ENCODE data around the gene OR9G1. TPM values are rescaled to one million over a fixed set of nuclear protein-coding genes. Genes with fewer than 3 reads are reported as not detected.
"Not testable (repeated sequence)": the region's sequence is repeated elsewhere in the genome, so short reads cannot be mapped to it uniquely, and the experiment has no call there.

OR9G1 gene
- total RNA-seq: not detected in 3 replicates

- TF ChIP-seq, protein P1, sequence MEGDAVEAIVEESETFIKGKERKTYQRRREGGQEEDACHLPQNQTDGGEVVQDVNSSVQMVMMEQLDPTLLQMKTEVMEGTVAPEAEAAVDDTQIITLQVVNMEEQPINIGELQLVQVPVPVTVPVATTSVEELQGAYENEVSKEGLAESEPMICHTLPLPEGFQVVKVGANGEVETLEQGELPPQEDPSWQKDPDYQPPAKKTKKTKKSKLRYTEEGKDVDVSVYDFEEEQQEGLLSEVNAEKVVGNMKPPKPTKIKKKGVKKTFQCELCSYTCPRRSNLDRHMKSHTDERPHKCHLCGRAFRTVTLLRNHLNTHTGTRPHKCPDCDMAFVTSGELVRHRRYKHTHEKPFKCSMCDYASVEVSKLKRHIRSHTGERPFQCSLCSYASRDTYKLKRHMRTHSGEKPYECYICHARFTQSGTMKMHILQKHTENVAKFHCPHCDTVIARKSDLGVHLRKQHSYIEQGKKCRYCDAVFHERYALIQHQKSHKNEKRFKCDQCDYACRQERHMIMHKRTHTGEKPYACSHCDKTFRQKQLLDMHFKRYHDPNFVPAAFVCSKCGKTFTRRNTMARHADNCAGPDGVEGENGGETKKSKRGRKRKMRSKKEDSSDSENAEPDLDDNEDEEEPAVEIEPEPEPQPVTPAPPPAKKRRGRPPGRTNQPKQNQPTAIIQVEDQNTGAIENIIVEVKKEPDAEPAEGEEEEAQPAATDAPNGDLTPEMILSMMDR (IDR thresholded peaks at IDR 0.05; ENCODE audit: unreplicated experiment): no peak
- Mint-ChIP-seq H3K9me3 (no peaks in the 10 kb centered on the region), H3K36me3 (no peaks in the 10 kb centered on the region), H3K27me3 (ENCODE audit: low read depth) (peaks cover 2% of the 10 kb centered on the region), H3K27ac (no peak within 1 kb of the TSS), H3K4me3 (no peak within 1 kb of the TSS), H3K4me1 (no peaks in the 10 kb centered on the region)
- no peak for DNase-seq (ENCODE audit: low spot score in 2 of 2, unreplicated experiment in 2 of 2)
Measured at GRCh38 chr11:56698795-56699194, at the start of gene OR9G1. Gene OR9G1, plus strand, starts transcription at chr11:56699095. Its CDS starts 1,293 bp downstream, at chr11:56700388.

GRCh38 chr11:56659755-56660154 is 39.1 kb upstream of the OR9G1 start:
- Mint-ChIP-seq H3K27me3 (ENCODE audit: low read depth) (no peaks in the 10 kb centered on the region), H3K9me3 (peaks cover 5% of the 10 kb centered on the region), H3K4me1 (no peaks in the 10 kb centered on the region), H3K36me3 (no peaks in the 10 kb centered on the region), H3K4me3 (no peak overlapping the region), H3K27ac (no peak overlapping the region)
- no peak for DNase-seq (ENCODE audit: low spot score in 2 of 2, unreplicated experiment in 2 of 2)
- TF ChIP-seq, protein P1 (IDR thresholded peaks at IDR 0.05; ENCODE audit: unreplicated experiment): no peak

DNA sequence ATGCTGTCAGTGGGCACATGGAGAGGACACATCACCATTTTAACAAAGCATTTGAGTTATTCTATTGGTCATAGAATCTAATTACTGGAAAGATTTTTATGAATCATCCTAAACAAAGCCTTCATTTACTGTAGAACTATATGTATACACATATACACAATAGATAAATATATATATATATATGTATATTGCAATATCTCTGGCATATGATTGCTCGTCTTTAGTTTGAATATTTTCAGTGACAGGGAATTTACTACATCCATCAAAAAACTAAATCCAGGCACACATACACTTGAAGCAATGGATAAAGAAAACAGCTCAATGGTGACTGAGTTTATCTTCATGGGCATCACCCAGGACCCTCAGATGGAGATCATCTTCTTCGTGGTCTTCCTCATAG is 35.5 kb upstream of the OR9G1 start, which contains the start of gene OR5AR1:
Gene OR5AR1, plus strand, starts transcription at position 301 of the 400 bp plus-strand sequence. Its CDS starts 0 bp downstream, at position 301.
- Mint-ChIP-seq H3K4me1 (no peaks in the 10 kb centered on the region), H3K36me3 (no peaks in the 10 kb centered on the region), H3K9me3 (no peaks in the 10 kb centered on the region), H3K4me3 (no peak within 1 kb of the TSS), H3K27ac (no peak within 1 kb of the TSS), H3K27me3 (ENCODE audit: low read depth) (no peaks in the 10 kb centered on the region)
- no peak for DNase-seq (ENCODE audit: low spot score in 2 of 2, unreplicated experiment in 2 of 2)
- TF ChIP-seq, protein P1 (IDR thresholded peaks at IDR 0.05; ENCODE audit: unreplicated experiment): no peak

DNA sequence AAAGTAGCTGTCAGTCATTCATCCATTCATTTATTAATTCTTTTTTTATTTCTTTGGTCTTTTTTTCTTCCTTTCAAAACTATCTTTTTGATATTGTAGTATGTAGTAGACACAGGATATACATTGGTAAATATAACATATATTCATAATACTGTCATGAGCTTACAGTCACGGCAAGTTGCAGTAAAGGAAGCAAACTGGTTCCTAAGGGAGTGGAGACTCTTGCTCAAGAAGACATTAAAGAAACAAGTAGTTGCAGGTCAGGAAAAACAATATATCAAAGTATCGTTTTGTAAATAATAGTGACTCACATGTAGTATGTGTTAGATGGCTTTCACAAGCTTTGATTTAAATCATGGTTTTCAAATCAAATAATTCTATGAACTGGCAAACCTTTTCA is 27.9 kb upstream of the OR9G1 start:
- no peak for DNase-seq (ENCODE audit: low spot score in 2 of 2, unreplicated experiment in 2 of 2)
- peaks cover 13% of the 10 kb centered on the region for H3K27me3 Mint-ChIP-seq (ENCODE audit: low read depth)

DNA sequence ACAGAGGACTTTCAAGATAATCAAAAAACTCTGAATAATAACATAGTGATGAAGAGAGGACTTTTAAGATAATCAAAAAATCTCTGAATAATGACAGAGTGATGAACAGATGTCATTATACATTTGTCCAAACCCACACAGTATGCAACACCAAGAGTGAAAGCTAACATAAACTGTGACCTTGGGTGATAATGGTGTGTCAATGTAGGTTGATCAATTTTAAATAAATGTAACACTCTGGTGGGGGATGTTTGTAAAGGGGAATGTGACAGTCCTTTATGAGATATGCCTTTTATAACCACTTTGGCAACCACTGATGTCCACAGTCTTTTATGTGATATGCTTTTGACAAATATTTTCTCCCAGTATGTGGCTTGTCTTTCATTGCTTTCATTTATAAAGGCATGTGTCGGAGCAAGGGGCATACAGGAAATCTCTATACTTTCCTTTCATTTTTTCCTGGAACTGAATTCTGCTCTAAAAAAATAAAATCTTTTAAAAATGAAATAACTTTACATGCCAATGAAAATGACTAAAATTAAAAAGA is 10.3 kb upstream of the OR9G1 start:
- Mint-ChIP-seq H3K27me3 (ENCODE audit: low read depth) (peaks cover 2% of the 10 kb centered on the region), H3K4me3 (no peak overlapping the region), H3K9me3 (no peaks in the 10 kb centered on the region), H3K36me3 (no peaks in the 10 kb centered on the region), H3K4me1 (no peaks in the 10 kb centered on the region), H3K27ac (no peak overlapping the region)
- TF ChIP-seq, protein P1 (IDR thresholded peaks at IDR 0.05; ENCODE audit: unreplicated experiment): no peak
- no peak for DNase-seq (ENCODE audit: low spot score in 2 of 2, unreplicated experiment in 2 of 2)

More for the DNA sequence above, 27.9 kb upstream of the OR9G1 start:
- no peaks in the 10 kb centered on the region for H3K4me1 Mint-ChIP-seq
- H3K27ac Mint-ChIP-seq: no peak overlapping the region
- no peaks in the 10 kb centered on the region for H3K36me3 Mint-ChIP-seq
- no peak overlapping the region for H3K4me3 Mint-ChIP-seq
- H3K9me3 Mint-ChIP-seq: no peaks in the 10 kb centered on the region
- TF ChIP-seq, protein P1 (IDR thresholded peaks at IDR 0.05; ENCODE audit: unreplicated experiment): no peak

DNA sequence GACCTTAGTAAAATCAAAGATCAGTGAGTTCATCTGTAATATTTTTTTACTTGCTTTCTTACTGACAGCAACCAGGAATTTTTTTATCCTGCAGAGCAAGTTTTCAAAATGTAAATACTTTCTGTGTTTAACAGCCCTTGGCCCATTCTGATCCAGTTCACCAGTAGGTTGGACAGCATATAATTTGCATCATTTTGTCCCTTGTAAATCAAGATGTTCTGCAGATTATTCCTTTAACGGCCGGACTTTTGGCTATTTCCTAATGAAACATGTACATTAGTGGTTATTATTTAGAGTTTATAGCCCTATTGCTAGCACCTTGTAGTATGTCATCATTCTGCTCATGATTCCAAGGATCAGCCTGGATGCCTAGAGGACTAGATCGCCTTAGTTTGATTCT is 7.7 kb upstream of the OR9G1 start:
- H3K4me1 Mint-ChIP-seq; DNase-seq (ENCODE audit: low spot score in 2 of 2, unreplicated experiment in 2 of 2); H3K4me3 Mint-ChIP-seq; H3K36me3 Mint-ChIP-seq; H3K27me3 Mint-ChIP-seq (ENCODE audit: low read depth); H3K9me3 Mint-ChIP-seq; H3K27ac Mint-ChIP-seq: not testable (repeated sequence)

All from mesothelial cell of epicardium (in vitro differentiated cells).